Hepatocyte (in vitro differentiated cells): ENCODE data around the gene ORC1.

Experiments
- CTCF ChIP-seq: fragments of 200-600 bp; sonication (generic); IDR thresholded peaks from 2 replicates; pipeline ENCODE4 v1.5.1; 2016; ENCODE audit warnings: antibody characterized with exemption, mild to moderate bottlenecking; ENCODE audit not compliant: poor library complexity
- EZH2 ChIP-seq: fragments of 200-600 bp; sonication (generic); IDR thresholded peaks from 2 replicates; pipeline ENCODE4 v1.6.1; 2016; ENCODE audit warnings: antibody characterized with exemption, mild to moderate bottlenecking, borderline replicate concordance
- EZH2phosphoT487 ChIP-seq: fragments of 200-600 bp; sonication (generic); IDR thresholded peaks from one replicate; pipeline ENCODE4 v1.6.1; 2018; ENCODE audit warnings: antibody characterized with exemption, mild to moderate bottlenecking, low read depth, moderate library complexity; ENCODE audit not compliant: unreplicated experiment, severe bottlenecking

- no peak for TF ChIP-seq CTCF
- TF ChIP-seq EZH2phosphoT487: no peak
- no peak for TF ChIP-seq EZH2
Observed at GRCh38 chr1:52325786-52326185, 78.4 kb downstream of the ORC1 start.
